H1 (cell line): ENCODE measurements around the gene PHETA1. TPM values are rescaled to one million over a fixed set of nuclear protein-coding genes. Genes with fewer than 3 reads are reported as not detected.

Experiments used
- EZH2 ChIP-seq: fragments of 200-600 bp; sonication (generic); IDR thresholded peaks from 2 replicates; pipeline ENCODE4 v1.7.1; 2012; ENCODE audit warnings: low read depth, mild to moderate bottlenecking, moderate library complexity, low read length, inconsistent platforms; ENCODE audit not compliant: severe bottlenecking
- RAD21 ChIP-seq, 2 experiments: IDR thresholded peaks in 1 of 2; conservative IDR thresholded peaks in 1 of 2; 2 replicates each; pipeline ENCODE4 v1.6.1; 2011; ENCODE audit warnings: low read depth in 2 of 2, low read length in 2 of 2, improper control_type of control experiment in 1 of 2, inconsistent platforms in 1 of 2, mild to moderate bottlenecking in 1 of 2, moderate library complexity in 1 of 2
- SP1 ChIP-seq: IDR thresholded peaks from 2 replicates; pipeline ENCODE4 v1.6.1; 2011; ENCODE audit warnings: low read depth, low read length
- polyA plus RNA-seq, 7 experiments: library from polyadenylated mRNA; depleted of rRNA in 3 of 7; stranded (reverse) in 5 of 7; unstranded in 2 of 7; fragments of >200 nt in 5 of 7; fragments of 200-250 nt in 2 of 7; gene quantifications; 1 replicate in 5 of 7; 2 replicates in 1 of 7; 4 replicates in 1 of 7; pipeline versions ENCODE4 v1.2.1 to v1.2.3, GENCODE V29; 2011 to 2013; ENCODE audit warnings: missing spikeins in 2 of 7, mixed read lengths in 2 of 7
- total RNA-seq: library from RNA; stranded (reverse); fragmentation: NEBNext Ultra II Directional; extraction: Animal tissue kit (Norgen Biotek cat#: 25700); gene quantifications from 2 replicates; pipeline ENCODE4 v1.2.1, GENCODE V29; 2021

PHETA1 gene
- total and polyA plus RNA-seq, 2 of the 8 experiments (the other 6 are each of a cell fraction or from before 2014, with no cell fraction given) = 5.2 to 12.3 TPM

DNA sequence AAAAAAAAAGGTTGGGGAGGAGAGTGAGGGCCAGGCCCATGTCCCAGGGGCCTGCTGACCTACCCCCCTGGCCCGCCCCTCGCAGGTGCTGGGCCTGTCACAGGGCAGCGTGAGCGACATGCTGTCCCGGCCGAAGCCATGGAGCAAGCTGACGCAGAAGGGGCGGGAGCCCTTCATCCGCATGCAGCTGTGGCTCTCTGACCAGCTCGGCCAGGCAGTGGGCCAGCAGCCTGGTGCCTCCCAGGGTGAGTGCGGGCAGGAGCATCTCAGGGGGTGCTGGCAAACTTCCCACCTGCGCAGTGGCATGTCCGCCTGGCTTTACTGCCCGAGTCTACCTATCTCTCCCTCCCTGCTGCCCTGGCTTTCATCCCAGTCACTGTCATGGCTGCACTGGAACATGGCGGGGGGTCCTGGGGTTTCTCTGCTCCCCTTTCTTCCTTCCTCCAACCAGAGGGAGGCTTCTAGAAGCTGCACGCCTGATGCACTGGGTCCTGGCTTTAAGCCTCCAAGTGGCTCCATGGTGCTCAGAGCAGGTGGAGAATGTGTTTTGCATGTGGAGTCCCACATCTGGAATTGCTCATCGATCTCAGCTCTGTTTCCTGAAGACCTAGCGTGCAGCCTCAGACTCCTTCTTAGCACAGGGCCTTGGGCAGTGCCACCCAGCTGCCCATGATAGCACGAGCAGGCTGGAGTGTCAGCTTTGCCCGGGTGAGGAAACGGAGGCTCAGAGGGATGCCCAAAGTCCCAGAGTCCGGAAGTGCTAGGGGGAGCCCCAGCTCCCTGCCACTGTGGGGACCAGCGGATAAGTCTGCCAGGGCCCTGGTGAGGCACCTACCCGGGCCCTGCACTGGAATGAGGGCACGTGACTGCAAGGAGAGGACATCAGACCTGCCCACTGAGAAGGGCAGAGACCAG lies 46.3 kb downstream of the PHETA1 start (continued):
- no peak for TF ChIP-seq RAD21 (IDR thresholded peaks at IDR 0.05 in 1 of 2, conservative IDR thresholded peaks at IDR 0.05 in 1 of 2; ENCODE audit: low read depth in 2 of 2, low read length in 2 of 2)
- TF ChIP-seq EZH2 = no peak
- TF ChIP-seq SP1 = no peak
